ENCODE data around the gene RALBP1.

DNA sequence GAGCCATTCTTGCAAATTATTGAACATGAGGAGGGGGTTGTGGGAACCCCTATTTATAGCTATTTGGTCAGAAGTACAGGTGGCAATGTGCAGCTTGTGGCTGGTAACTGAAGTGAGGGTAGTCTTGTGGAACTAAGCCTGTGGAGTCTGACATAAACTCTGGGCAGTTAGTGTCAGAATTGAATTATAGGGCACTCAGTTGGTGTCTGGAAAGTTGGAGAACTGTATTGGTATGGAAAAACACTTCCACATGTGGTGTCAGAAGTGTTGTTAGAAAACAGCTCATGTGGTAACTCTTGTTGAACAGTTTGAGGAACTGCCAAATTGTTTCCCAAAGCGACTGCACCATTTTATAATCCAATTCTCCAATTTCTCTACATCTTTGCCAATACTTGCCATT, 7.5 kb downstream of the RALBP1 start:
- no peak for TF ChIP-seq EZH2 (IDR thresholded peaks at IDR 0.05; ENCODE audit: low read length)
- TF ChIP-seq, protein P1, sequence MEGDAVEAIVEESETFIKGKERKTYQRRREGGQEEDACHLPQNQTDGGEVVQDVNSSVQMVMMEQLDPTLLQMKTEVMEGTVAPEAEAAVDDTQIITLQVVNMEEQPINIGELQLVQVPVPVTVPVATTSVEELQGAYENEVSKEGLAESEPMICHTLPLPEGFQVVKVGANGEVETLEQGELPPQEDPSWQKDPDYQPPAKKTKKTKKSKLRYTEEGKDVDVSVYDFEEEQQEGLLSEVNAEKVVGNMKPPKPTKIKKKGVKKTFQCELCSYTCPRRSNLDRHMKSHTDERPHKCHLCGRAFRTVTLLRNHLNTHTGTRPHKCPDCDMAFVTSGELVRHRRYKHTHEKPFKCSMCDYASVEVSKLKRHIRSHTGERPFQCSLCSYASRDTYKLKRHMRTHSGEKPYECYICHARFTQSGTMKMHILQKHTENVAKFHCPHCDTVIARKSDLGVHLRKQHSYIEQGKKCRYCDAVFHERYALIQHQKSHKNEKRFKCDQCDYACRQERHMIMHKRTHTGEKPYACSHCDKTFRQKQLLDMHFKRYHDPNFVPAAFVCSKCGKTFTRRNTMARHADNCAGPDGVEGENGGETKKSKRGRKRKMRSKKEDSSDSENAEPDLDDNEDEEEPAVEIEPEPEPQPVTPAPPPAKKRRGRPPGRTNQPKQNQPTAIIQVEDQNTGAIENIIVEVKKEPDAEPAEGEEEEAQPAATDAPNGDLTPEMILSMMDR (optimal IDR thresholded peaks at IDR 0.05 in 1 of 3, IDR thresholded peaks at IDR 0.05 in 1 of 3, conservative IDR thresholded peaks at IDR 0.05 in 1 of 3; ENCODE audit: extremely low read depth in 1 of 3, insufficient read depth in 2 of 3, low read length in 3 of 3): no peak
